22Rv1 (cell line): Measurements from ENCODE around the gene TUT4.

Experiments
- CTCF ChIP-seq: fragments of 450-650 bp; IDR thresholded peaks from 2 replicates; pipeline ENCODE4 v1.5.1; 2017; ENCODE audit warnings: mild to moderate bottlenecking
- ZFX ChIP-seq: fragments of 450-650 bp; IDR thresholded peaks from 2 replicates; pipeline ENCODE4 v1.6.1; 2017; ENCODE audit warnings: antibody characterized with exemption, borderline replicate concordance

- TF ChIP-seq CTCF (no peak), ZFX (no peak)
These were observed 6.0 kb downstream of the TUT4 start for GRCh38 chr1:52546852-52547251.
